Measurements from ENCODE around the gene KRTAP17-1. TPM values are rescaled to one million over a fixed set of nuclear protein-coding genes. Genes with fewer than 3 reads are reported as not detected.

The KRTAP17-1 gene
- total RNA-seq, 1 experiment from 2014 or later = not detected

GRCh38 chr17:41331606-41332005, 16.1 kb upstream of the KRTAP17-1 start:
- Histone ChIP-seq H3K79me2 (ENCODE audit: insufficient read depth, low read length) (no peaks in the 10 kb centered on the region), H4K20me1 (ENCODE audit: control insufficient read depth, insufficient read depth, insufficient read length) (no peaks in the 10 kb centered on the region), H2BK5ac (ENCODE audit: insufficient read length, low read length) (no peak overlapping the region), H2BK12ac (ENCODE audit: insufficient read length, low read depth, low read length) (no peak overlapping the region), H3K14ac (ENCODE audit: insufficient read depth, low read length) (no peak overlapping the region), H2AK5ac (ENCODE audit: insufficient read length, low read length) (no peak overlapping the region), H2BK15ac (ENCODE audit: low read depth, low read length) (no peak overlapping the region), H4K5ac (ENCODE audit: insufficient read length, low read depth, low read length) (no peak overlapping the region), H4K8ac (replicated peaks; ENCODE audit: insufficient read length, low read depth, low read length) (no peak overlapping the region), H2BK120ac (ENCODE audit: low read depth, low read length, poor library complexity, severe bottlenecking) (no peak overlapping the region), H3K27ac (ENCODE audit: insufficient read length, low read depth, low read length) (no peak overlapping the region), H3T11ph (ENCODE audit: low read length) (no peak overlapping the region), H3K9ac (ENCODE audit: extremely low read depth, insufficient read length, low read length) (no peak overlapping the region), H3K4me2 (ENCODE audit: insufficient read depth, insufficient read length, low read length) (no peak overlapping the region), H3K79me1 (ENCODE audit: insufficient read depth, low read depth, low read length, poor library complexity, severe bottlenecking) (no peaks in the 10 kb centered on the region), H4K91ac (ENCODE audit: insufficient read length, low read depth, low read length) (no peak overlapping the region), H3K56ac (ENCODE audit: insufficient read length, low read depth, low read length) (no peak overlapping the region), H3K23ac (ENCODE audit: insufficient read length, low read depth, low read length) (no peak overlapping the region), H3K23me2 (ENCODE audit: insufficient read length, low read depth, low read length, poor library complexity, severe bottlenecking) (no peaks in the 10 kb centered on the region), H2BK20ac (ENCODE audit: low read depth, low read length, poor library complexity, severe bottlenecking) (no peak overlapping the region), H2AFZ (ENCODE audit: low read length) (no peak overlapping the region), H3K4ac (ENCODE audit: low read depth, low read length) (no peak overlapping the region), H3K18ac (ENCODE audit: insufficient read length, low read depth, low read length) (no peak overlapping the region), H3K4me1 (ENCODE audit: insufficient read depth, low read length) (no peaks in the 10 kb centered on the region), H3K27me3 (ENCODE audit: insufficient read depth, low read length) (no peaks in the 10 kb centered on the region), H3K9me3 (ENCODE audit: control insufficient read depth, low read depth, low read length) (no peaks in the 10 kb centered on the region)
- WGBS (ENCODE audit: extremely low coverage, insufficient read length, low lambda C conversion rate) = no CpG with 5 or more reads among the region's 7 CpGs
- DNase-seq = no peak
- Mint-ChIP-seq H3K4me3 (no peak overlapping the region), H3K4me1 (peaks cover 0 to 9% of the 10 kb centered on the region in 2 experiments; a peak in 3 of 4 replicates), H3K27me3 (ENCODE audit: low read depth) (peaks cover 4% of the 10 kb centered on the region; the same call in 1 of the 2 replicates), H3K27ac (no peak overlapping the region), H3K9me3 (no peaks in the 10 kb centered on the region; a peak in 2 of 5 replicates), H3K36me3 (ENCODE audit: insufficient read depth in 1 of 3, low read depth in 3 of 3) (no peaks in the 10 kb centered on the region; a peak in 1 of 7 replicates)
- TF ChIP-seq CTCF (conservative IDR thresholded peaks at IDR 0.05) = no peak

All from H9 (cell line).